Osteoblast (primary cell): ENCODE results near the gene FAM209B. TPM values are rescaled to one million over a fixed set of nuclear protein-coding genes. Genes with fewer than 3 reads are reported as not detected.
"Not testable (repeated sequence)": the region's sequence is repeated elsewhere in the genome, so short reads cannot be mapped to it uniquely, and the experiment has no call there.

Experiments used
- DNase-seq: peaks from one replicate; pipeline ENCODE4 v3.0.0; 2011; ENCODE audit warnings: low spot score, mixed read lengths; ENCODE audit not compliant: insufficient read length; ENCODE audit errors: missing footprints
- H2AFZ ChIP-seq: 2 replicates; pipeline ENCODE4 v1.6.0; 2011; ENCODE audit warnings: mild to moderate bottlenecking, low read length
- H3K27ac ChIP-seq: 2 replicates; pipeline ENCODE4 v1.5.1; 2011; ENCODE audit warnings: mild to moderate bottlenecking, low read depth, low read length, moderate library complexity
- H3K27me3 ChIP-seq: 2 replicates; pipeline ENCODE4 v1.6.0; 2012; ENCODE audit warnings: mild to moderate bottlenecking, control low read depth, inconsistent platforms, low read length, moderate library complexity; ENCODE audit not compliant: insufficient read depth
- H3K36me3 ChIP-seq: 2 replicates; pipeline ENCODE4 v1.5.1; 2011; ENCODE audit warnings: mild to moderate bottlenecking, low read length, control low read depth, moderate library complexity; ENCODE audit not compliant: insufficient read depth
- H3K4me1 ChIP-seq: 2 replicates; pipeline ENCODE4 v1.5.1; 2011; ENCODE audit warnings: mild to moderate bottlenecking, low read length, control low read depth, moderate library complexity; ENCODE audit not compliant: insufficient read depth
- H3K4me2 ChIP-seq: 2 replicates; pipeline ENCODE4 v1.6.0; 2011; ENCODE audit warnings: mild to moderate bottlenecking, low read length; ENCODE audit not compliant: insufficient read depth
- H3K4me3 ChIP-seq: fragments of 200-600 bp; sonication (generic); 3 replicates; pipeline ENCODE4 v1.5.1; 2012; ENCODE audit warnings: mild to moderate bottlenecking, low read length, inconsistent platforms; ENCODE audit not compliant: insufficient read depth
- H3K79me2 ChIP-seq: 2 replicates; pipeline ENCODE4 v1.6.0; 2012; ENCODE audit warnings: mild to moderate bottlenecking, low read length, control low read depth, inconsistent platforms; ENCODE audit not compliant: insufficient read depth
- H3K9me3 ChIP-seq: 2 replicates; pipeline ENCODE4 v1.5.1; 2011; ENCODE audit warnings: low read depth, low read length, control low read depth
- H4K20me1 ChIP-seq: 2 replicates; pipeline ENCODE4 v1.6.0; 2012; ENCODE audit warnings: mild to moderate bottlenecking, low read length, control low read depth; ENCODE audit not compliant: insufficient read depth
- CTCF ChIP-seq: IDR thresholded peaks from 2 replicates; pipeline ENCODE4 v1.5.1; 2011; ENCODE audit warnings: mild to moderate bottlenecking, low read depth, low read length, moderate library complexity; ENCODE audit errors: extremely low read depth
- total RNA-seq: library from RNA; depleted of rRNA; stranded (reverse); fragments of >200 nt; gene quantifications from 2 replicates; pipeline ENCODE4 v1.2.3, GENCODE V29; 2012

FAM209B gene
- total RNA-seq: 0.36 TPM in 1 of 2 replicates, not detected in the other

GRCh38 chr20:56532946-56533345, at the start of gene FAM209B:
Gene FAM209B, plus strand, starts transcription at chr20:56533246. Its CDS starts 96 bp downstream, at chr20:56533342.
- not testable (repeated sequence) for DNase-seq, H3K27me3 ChIP-seq, H3K9me3 ChIP-seq, H3K36me3 ChIP-seq, H3K4me1 ChIP-seq, H2AFZ ChIP-seq, H3K4me3 ChIP-seq, H3K79me2 ChIP-seq, H4K20me1 ChIP-seq, H3K4me2 ChIP-seq, H3K27ac ChIP-seq

- DNase-seq: no peak
- Histone ChIP-seq H3K4me2 (no peak overlapping the region), H3K79me2 (peaks cover 26% of the 10 kb centered on the region), H3K27ac (no peak overlapping the region), H4K20me1 (peaks cover 3% of the 10 kb centered on the region), H3K27me3 (no peaks in the 10 kb centered on the region), H3K36me3 (peaks cover 59% of the 10 kb centered on the region), H3K4me3 (no peak overlapping the region), H2AFZ (no peak overlapping the region), H3K4me1 (no peaks in the 10 kb centered on the region), H3K9me3 (no peaks in the 10 kb centered on the region)
- no peak for TF ChIP-seq CTCF
Measured at GRCh38 chr20:56483970-56484369, 49.1 kb upstream of the FAM209B start.

GRCh38 chr20:56487216-56487615, 45.8 kb upstream of the FAM209B start:
- H3K4me1 ChIP-seq: no peaks in the 10 kb centered on the region
- DNase-seq: no peak
- H3K27me3 ChIP-seq: no peaks in the 10 kb centered on the region
- H3K4me2 ChIP-seq: no peak overlapping the region
- no peak overlapping the region for H3K27ac ChIP-seq
- no peak overlapping the region for H3K4me3 ChIP-seq
- H3K9me3 ChIP-seq: no peaks in the 10 kb centered on the region
- H3K36me3 ChIP-seq: peaks cover 49% of the 10 kb centered on the region
- TF ChIP-seq CTCF: no peak
- no peaks in the 10 kb centered on the region for H4K20me1 ChIP-seq
- H2AFZ ChIP-seq: no peak overlapping the region
- peaks cover 31% of the 10 kb centered on the region for H3K79me2 ChIP-seq

- Histone ChIP-seq H3K79me2 (peaks cover 31% of the 10 kb centered on the region), H3K4me2 (no peak overlapping the region), H3K4me3 (no peak overlapping the region), H3K27me3 (no peaks in the 10 kb centered on the region), H3K36me3 (peaks cover 47% of the 10 kb centered on the region), H2AFZ (no peak overlapping the region), H3K9me3 (no peaks in the 10 kb centered on the region), H4K20me1 (no peaks in the 10 kb centered on the region), H3K4me1 (no peaks in the 10 kb centered on the region), H3K27ac (no peak overlapping the region)
- no peak for DNase-seq
- no peak for TF ChIP-seq CTCF
Measured at GRCh38 chr20:56488566-56488965, 44.5 kb upstream of the FAM209B start.
